HG03565 (cell line): ENCODE results near the gene PRKRIP1.
"Not testable (repeated sequence)": the region's sequence is repeated elsewhere in the genome, so short reads cannot be mapped to it uniquely, and the experiment has no call there.

Source experiments
- ATAC-seq: cut with Tn5 transposase; IDR thresholded peaks from one replicate; pipeline ENCODE4 v1.9.1; 2021; ENCODE audit warnings: mild to moderate bottlenecking, moderate library complexity; ENCODE audit not compliant: unreplicated experiment

The PRKRIP1 gene

GRCh38 chr7:102403563-102403962 lies 7.4 kb downstream of the PRKRIP1 start:
- no peak for ATAC-seq

- peak; percentile 77 for ATAC-seq
Observed at GRCh38 chr7:102404005-102404861, 8.1 kb downstream of the PRKRIP1 start.

GRCh38 chr7:102404862-102405188 lies 8.7 kb downstream of the PRKRIP1 start:
- ATAC-seq: not testable (repeated sequence)

DNA sequence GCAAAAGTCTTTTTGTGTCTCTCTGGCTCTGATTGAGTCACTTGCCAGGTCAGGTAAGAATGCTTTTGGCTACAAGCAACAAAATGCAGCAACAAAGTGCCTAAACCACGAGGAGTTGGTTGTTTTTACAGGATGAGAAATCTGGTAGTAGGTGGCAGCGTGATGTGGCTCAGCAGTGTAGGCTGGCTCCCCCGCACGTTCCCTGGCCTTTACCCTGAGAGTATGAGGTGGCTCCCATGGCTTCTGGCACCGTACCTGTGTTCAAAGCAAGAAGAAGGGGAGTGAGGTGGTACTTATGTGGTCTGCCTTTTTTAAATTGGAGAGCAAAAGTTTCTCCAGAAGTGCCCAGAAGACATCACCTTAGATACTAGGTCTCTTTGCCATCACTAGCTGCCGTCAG lies 11.7 kb downstream of the PRKRIP1 start:
- ATAC-seq: no peak

- not testable (repeated sequence) for ATAC-seq
Observed at GRCh38 chr7:102408530-102408929, 12.4 kb downstream of the PRKRIP1 start.

GRCh38 chr7:102409340-102409739 lies 13.2 kb downstream of the PRKRIP1 start:
- no peak for ATAC-seq

GRCh38 chr7:102410123-102410522 lies 14.0 kb downstream of the PRKRIP1 start:
- no peak for ATAC-seq

DNA sequence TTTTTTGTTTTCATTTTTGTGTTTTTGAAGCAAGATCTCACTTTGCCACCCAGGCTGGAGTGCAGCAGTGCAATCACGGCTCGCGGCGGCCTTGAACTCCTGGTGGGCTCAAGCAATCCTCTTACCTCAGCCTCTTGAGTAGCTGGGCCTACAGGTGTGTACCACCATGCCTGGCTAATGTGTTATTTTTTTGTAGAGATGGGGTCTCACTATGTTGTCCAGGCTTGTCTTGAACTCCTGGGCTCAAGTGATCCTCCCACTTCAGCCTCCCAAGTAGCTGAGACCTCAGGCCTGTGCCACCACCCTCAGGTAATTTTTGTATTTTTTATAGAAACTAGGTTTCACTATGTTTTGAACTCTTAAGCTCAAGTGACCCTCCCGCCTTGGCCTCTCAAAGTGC lies 14.8 kb downstream of the PRKRIP1 start:
- no peak for ATAC-seq

DNA sequence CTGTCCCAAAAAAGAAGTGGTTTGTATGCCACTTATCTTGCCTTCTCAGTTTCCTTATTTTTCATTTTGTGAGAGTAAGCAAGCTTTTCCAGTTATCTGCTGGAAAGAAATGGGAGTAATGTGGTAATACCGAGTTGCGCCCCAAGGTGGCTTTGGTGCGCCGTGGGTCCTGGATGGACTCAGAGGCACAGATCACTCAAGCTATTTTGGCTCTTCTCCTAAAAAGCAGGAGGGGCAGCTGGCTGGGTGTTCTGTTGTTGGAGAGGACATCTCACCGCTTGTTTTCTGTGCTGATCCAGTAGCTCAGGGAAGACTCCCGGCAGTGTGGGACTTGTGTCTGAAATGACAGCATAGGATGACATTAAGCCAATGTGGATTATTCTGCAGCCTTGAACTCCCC lies 16.4 kb downstream of the PRKRIP1 start:
- ATAC-seq: no peak

GRCh38 chr7:102413091-102413490 lies 16.9 kb downstream of the PRKRIP1 start:
- no peak for ATAC-seq

- no peak for ATAC-seq
Observed at GRCh38 chr7:102413611-102414010, 17.4 kb downstream of the PRKRIP1 start.

- ATAC-seq: no peak
Observed at GRCh38 chr7:102415685-102416225, 19.6 kb downstream of the PRKRIP1 start.

DNA sequence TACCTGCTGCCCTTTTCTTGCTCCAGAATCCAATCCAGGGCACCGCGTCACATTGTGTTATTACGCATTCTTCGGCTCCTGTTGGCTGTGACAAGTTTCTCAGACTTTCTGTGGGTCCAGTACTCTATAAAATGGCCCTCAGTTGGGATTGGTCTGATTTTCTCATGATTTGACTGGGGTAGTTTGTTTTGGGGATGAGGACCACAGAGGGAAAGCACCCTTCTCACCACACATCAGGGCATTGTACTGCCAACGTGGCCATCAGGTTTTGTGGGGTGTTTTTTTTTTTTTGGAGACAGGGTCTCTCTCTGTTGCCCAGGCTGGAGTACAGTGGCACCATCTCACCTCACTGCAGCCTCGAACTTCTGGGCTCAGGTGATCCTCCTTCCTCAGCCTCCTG lies 20.2 kb downstream of the PRKRIP1 start:
- no peak for ATAC-seq

DNA sequence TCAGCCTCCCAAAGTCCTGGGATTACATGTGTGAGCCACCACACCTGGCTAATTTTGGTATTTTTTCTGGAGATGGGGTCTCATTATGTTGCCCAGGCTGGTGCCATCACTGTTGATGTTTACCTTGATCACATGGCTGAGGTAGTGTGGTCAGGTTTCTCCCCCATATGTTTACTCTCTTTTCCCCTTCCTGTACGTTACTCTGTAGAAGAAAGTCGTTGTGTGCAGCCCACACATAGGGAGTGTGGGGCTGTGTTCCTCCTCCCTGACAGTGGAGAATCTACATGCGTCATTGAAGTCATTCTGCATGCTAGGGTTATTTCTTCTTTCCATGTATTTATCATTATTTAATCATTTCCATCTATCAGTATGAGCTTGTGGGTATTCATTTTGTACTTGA lies 20.9 kb downstream of the PRKRIP1 start:
- ATAC-seq: no peak

DNA sequence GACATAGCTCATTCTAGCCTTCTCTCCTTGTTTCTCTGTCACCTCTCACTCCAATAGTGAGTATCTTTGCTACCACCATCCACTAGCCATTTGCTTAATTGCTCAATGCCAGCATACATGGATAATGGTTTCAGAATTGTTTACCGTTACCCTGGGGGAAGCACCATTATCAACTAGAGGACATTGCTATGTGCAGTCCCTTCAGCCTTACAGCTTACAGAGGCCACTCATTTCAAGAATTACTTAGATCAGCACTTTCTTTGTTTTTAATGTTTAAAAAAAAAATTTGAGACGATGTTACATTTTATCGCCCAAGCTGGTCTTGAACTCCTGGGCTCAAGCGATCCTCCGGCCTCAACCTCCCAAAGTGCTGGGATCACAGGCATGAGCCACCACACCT lies 22.4 kb downstream of the PRKRIP1 start:
- no peak for ATAC-seq

DNA sequence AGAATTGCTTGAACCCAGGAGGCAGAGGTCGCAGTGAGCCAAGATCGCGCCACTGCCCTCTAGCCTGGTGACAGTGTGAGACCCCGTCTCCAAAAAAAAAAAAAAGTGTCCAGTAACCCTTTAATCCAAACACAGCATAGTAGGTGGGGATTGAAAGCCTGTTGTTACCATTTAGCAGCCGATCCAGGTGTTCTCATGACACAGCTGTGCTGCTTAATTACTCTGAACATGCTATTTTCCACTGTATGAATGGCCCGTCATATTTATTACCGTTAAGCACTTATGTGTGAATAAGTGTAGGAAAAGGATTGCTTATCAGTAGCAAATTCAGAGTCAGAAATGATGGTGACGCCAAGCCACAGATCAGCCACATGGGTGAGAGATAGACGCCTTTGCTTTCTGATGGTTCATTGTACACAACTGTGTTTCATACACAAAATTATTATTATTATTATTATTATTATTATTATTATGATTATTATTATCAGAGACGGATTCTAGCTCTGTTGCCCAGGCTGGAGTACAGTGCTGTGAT lies 25.6 kb downstream of the PRKRIP1 start:
- no peak for ATAC-seq

GRCh38 chr7:102424129-102424551 lies 28.0 kb downstream of the PRKRIP1 start:
- ATAC-seq: no peak

- ATAC-seq: no peak
Observed at GRCh38 chr7:102424787-102425218, 28.6 kb downstream of the PRKRIP1 start.

GRCh38 chr7:102425639-102426267 lies 29.6 kb downstream of the PRKRIP1 start:
- peak; percentile 45 for ATAC-seq

DNA sequence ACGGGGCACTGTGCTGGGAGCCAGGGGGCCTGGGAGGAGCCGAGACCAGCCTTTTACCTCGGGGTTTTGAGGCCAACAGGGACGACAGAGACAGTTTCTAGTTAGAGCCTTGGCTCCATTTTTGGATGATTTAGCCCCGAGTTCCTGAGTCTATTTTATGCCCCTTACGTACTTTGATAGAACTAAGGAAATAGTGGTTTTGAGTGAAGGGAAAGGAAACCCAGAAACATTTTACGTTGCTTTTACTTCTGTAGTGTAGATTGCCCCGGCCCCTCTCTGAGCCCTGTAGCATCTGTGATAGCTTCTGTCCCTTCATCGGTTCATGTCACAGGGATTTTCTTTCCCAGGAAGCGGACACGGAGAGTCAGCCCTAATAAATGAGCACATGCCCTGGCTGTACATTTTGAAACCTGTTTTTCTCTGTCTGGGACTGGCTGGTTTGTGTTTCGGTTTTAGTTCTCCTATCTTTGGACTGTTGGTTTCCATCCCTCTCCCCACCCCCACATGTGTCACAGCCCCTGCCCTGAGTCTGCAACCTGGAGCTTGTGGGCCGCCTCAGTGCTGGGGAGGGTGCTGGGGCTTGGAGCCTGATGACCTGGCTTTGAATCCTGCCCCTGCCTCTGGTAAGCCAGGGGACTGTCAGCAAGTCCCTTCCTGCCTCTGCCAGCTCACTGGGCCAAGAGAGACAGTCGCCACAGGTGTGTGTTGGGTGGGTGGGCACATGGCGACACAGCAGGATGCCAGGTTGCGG lies 30.3 kb downstream of the PRKRIP1 start:
- ATAC-seq: peak; percentile 25

DNA sequence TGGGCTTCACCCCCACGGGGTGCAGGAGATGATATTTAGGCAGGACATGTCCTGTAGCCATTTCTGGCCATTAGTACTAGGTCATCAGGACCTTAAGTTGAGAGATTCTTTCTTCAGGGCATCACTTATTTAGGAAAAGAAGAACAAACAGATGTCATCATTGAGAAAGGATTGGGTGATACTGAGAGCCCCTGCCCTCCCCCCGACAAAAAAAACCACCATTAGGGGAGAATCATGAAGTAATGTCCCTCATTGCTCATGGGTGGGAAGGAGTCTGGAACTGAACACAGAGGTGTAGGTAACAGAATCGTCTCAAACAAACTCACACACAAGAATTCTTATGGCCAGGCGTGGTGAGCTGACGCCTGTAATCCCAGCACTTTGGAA lies 30.8 kb downstream of the PRKRIP1 start:
- no peak for ATAC-seq
